NCI-H2107 treated with DMSO at 0.1 percent for 48 hours (cell line): Measurements from ENCODE around the gene PIK3C2G.

Source experiments
- DNase-seq: peaks from one replicate; lab custom pipeline; 2025; ENCODE audit not compliant: unreplicated experiment; lab: John Stamatoyannopoulos, UW

Gene PIK3C2G

GRCh38 chr12:18612971-18613370, 351.7 kb downstream of the PIK3C2G start:
- DNase-seq, result no peak

- no peak for DNase-seq
These were observed 359.7 kb downstream of the PIK3C2G start for GRCh38 chr12:18620986-18621385.

- DNase-seq, result no peak
These were observed 368.1 kb downstream of the PIK3C2G start for GRCh38 chr12:18629445-18629844.

- DNase-seq, result no peak
These were observed 368.6 kb downstream of the PIK3C2G start for GRCh38 chr12:18629916-18630315.

- no peak for DNase-seq
These were observed 370.0 kb downstream of the PIK3C2G start for GRCh38 chr12:18631339-18631738.

GRCh38 chr12:18632848-18633247, 371.5 kb downstream of the PIK3C2G start:
- no peak for DNase-seq

- DNase-seq, result no peak
These were observed 373.1 kb downstream of the PIK3C2G start for GRCh38 chr12:18634382-18634781.

GRCh38 chr12:18640321-18640955, 379.1 kb downstream of the PIK3C2G start:
- DNase-seq, result no peak

- DNase-seq, result no peak
These were observed 382.4 kb downstream of the PIK3C2G start for GRCh38 chr12:18643681-18644080.

GRCh38 chr12:18644564-18644963, 383.2 kb downstream of the PIK3C2G start:
- no peak for DNase-seq

GRCh38 chr12:18646286-18646890, 385.1 kb downstream of the PIK3C2G start:
- DNase-seq, result no peak

GRCh38 chr12:18651525-18651924, 390.2 kb downstream of the PIK3C2G start:
- DNase-seq, result no peak

- no peak for DNase-seq
These were observed 391.3 kb downstream of the PIK3C2G start for GRCh38 chr12:18652596-18652995.

- no peak for DNase-seq
These were observed 392.1 kb downstream of the PIK3C2G start for GRCh38 chr12:18653465-18653864.

- DNase-seq, result no peak
These were observed 394.0 kb downstream of the PIK3C2G start for GRCh38 chr12:18655351-18655750.

GRCh38 chr12:18658179-18658578, 396.9 kb downstream of the PIK3C2G start:
- no peak for DNase-seq

- DNase-seq, result no peak
These were observed 397.5 kb downstream of the PIK3C2G start for GRCh38 chr12:18658829-18659228.

- no peak for DNase-seq
These were observed 414.8 kb downstream of the PIK3C2G start for GRCh38 chr12:18676141-18676540.

GRCh38 chr12:18676996-18677588, 415.8 kb downstream of the PIK3C2G start:
- DNase-seq, result no peak

GRCh38 chr12:18681818-18682217, 420.5 kb downstream of the PIK3C2G start:
- no peak for DNase-seq

- no peak for DNase-seq
These were observed 422.2 kb downstream of the PIK3C2G start for GRCh38 chr12:18683327-18684013.

- no peak for DNase-seq
These were observed 423.1 kb downstream of the PIK3C2G start for GRCh38 chr12:18684430-18684829.
